Mesodermal cell (in vitro differentiated cells): Measurements from ENCODE around the gene RASA4B.

Experiments
- H3K27ac ChIP-seq: 2 replicates; pipeline ENCODE4 v1.7.0; 2013; ENCODE audit warnings: mild to moderate bottlenecking, low read depth, low read length, moderate library complexity; ENCODE audit not compliant: severe bottlenecking
- H3K36me3 ChIP-seq: 2 replicates; pipeline ENCODE4 v1.7.1; 2013; ENCODE audit warnings: mild to moderate bottlenecking, low read length, moderate library complexity; ENCODE audit not compliant: control insufficient read depth, insufficient read depth
- H3K4me1 ChIP-seq: one replicate; pipeline ENCODE4 v1.7.1; 2013; ENCODE audit warnings: mild to moderate bottlenecking, low read length; ENCODE audit not compliant: insufficient read depth, control insufficient read depth, poor library complexity, severe bottlenecking
- H3K4me3 ChIP-seq: 2 replicates; pipeline ENCODE4 v1.7.0; 2013; ENCODE audit warnings: low read length, control low read depth, mild to moderate bottlenecking; ENCODE audit not compliant: insufficient read depth, poor library complexity, severe bottlenecking; ENCODE audit errors: extremely low read depth
- H3K9me3 ChIP-seq: 2 replicates; pipeline ENCODE4 v1.7.1; 2013; ENCODE audit warnings: mild to moderate bottlenecking, low read length, moderate library complexity; ENCODE audit not compliant: control insufficient read depth
- WGBS, 2 experiments: methylation state at CpG; one replicate each; pipeline ENCODE4 v1.1.5; 2013; ENCODE audit warnings: missing lambda C conversion rate in 2 of 2; ENCODE audit not compliant: insufficient coverage in 2 of 2; 5-methylcytosine and 5-hydroxymethylcytosine counted together

RASA4B gene

DNA sequence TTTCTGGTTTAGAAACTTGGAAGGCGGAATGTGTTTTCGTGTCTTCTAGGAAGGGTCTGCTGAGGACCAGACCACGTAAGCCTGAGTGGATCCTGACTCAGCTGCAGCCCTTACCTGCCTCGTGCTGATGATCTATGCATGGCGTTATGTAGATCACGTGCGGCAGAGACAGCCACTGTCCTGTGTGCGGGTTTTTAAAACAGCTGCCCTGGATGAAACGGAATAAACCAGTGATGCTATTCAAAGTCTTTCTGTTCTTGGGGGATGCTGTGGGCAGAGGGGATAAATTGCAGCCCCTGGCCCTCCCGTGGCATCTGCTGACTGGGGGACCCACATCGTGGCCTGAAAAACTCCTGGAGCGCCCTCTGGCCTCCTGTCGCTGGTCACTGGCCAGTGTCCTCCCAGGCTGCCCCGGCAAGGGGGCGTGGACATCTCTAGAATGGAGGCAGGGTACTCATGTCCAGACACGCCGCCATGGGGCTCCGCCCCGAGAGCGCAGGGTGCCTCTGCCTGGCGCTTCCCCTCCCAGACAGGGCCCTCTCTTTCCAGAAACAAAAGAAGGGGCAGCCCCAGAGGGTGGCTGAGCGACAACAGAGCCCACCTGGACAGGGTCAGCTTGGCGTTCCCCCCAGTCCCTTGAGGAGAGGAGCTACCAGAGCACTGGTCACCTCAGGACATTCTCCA lies 66.1 kb downstream of the RASA4B start:
- WGBS, 2 experiments: 70 to 73% methylated on average over 21 to 23 of the region's 23 CpGs
- peaks cover 35% of the 10 kb centered on the region for H3K36me3 ChIP-seq
- no peak overlapping the region for H3K4me3 ChIP-seq
- no peaks in the 10 kb centered on the region for H3K9me3 ChIP-seq
- H3K4me1 ChIP-seq: peaks cover 16% of the 10 kb centered on the region
- H3K27ac ChIP-seq: no peak overlapping the region

DNA sequence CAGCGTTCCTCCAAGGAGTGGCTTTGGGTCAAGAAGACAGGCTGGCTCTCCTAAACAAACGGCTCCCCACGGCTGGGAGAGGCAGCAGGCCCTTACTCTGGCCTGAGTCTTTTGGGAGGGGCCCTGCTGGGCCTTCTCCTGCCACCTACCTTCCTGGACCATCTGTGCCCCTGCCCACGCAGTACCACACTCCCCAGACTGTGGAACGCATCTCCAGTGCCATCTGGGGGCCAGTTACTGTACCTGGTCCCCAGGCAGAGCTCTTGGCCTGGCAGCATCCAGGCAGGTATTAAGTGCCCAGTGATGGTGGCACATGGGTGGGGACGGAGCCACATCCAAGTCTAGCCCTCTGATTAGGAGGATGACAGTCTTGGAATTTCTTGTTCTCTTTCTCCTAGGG lies 67.3 kb downstream of the RASA4B start:
- H3K9me3 ChIP-seq: no peaks in the 10 kb centered on the region
- WGBS, 2 experiments: 91 to 97% methylated on average over 6 of the region's 6 CpGs
- peaks cover 34% of the 10 kb centered on the region for H3K36me3 ChIP-seq
- H3K27ac ChIP-seq: no peak overlapping the region
- H3K4me1 ChIP-seq: peaks cover 12% of the 10 kb centered on the region
- no peak overlapping the region for H3K4me3 ChIP-seq

DNA sequence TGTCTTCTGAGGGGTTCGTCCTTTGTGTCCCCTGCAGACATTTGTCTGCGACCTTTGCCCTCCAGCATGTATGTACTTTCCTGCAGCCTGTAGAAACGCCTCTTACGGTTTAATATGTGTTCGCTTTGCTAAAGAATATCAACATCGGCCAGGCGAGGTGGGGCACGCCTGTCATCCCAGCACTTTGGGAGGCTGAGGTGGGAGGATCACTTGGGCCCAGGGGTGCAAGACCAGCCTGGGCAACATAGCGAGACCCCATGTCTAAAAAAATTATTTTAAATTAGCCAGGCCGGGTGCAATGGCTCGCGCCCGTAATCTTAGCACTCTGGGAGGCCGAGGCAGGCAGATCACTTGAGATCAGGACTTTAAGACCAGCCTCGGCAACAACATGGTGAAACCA lies 68.4 kb downstream of the RASA4B start:
- H3K4me3 ChIP-seq: no peak overlapping the region
- 96% methylated on average over 11 to 15 of the region's 15 CpGs for WGBS, 2 experiments

DNA sequence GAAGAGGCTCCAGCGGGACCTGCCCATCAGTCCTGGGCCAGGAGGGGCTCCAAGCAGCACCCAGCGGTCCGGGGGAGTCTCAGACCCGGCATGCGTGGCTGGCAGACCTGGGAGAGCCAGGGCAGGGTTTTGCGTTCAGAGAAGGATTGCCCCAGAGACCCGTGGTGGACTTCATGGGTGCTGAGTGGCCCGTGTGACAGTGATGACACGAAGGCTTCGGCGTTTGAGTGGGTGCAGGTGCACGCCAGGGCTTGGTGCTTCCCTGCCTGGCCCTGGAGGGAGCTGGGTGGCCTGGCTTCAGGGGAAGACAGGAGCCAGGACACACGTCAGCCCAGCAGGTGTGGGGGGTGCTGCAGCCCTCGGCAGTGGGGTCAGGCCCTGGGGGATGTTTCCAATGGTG lies 70.3 kb downstream of the RASA4B start:
- peaks cover 50% of the 10 kb centered on the region for H3K36me3 ChIP-seq
- WGBS, 2 experiments: 92 to 96% methylated on average over 11 to 12 of the region's 14 CpGs
- no peak overlapping the region for H3K27ac ChIP-seq
- H3K4me1 ChIP-seq: peaks cover 12% of the 10 kb centered on the region
- H3K9me3 ChIP-seq: no peaks in the 10 kb centered on the region
- H3K4me3 ChIP-seq: no peak overlapping the region

More for the DNA sequence above, 68.4 kb downstream of the RASA4B start:
- Histone ChIP-seq H3K36me3 (peaks cover 34% of the 10 kb centered on the region), H3K27ac (no peak overlapping the region), H3K9me3 (no peaks in the 10 kb centered on the region), H3K4me1 (peaks cover 12% of the 10 kb centered on the region)

DNA sequence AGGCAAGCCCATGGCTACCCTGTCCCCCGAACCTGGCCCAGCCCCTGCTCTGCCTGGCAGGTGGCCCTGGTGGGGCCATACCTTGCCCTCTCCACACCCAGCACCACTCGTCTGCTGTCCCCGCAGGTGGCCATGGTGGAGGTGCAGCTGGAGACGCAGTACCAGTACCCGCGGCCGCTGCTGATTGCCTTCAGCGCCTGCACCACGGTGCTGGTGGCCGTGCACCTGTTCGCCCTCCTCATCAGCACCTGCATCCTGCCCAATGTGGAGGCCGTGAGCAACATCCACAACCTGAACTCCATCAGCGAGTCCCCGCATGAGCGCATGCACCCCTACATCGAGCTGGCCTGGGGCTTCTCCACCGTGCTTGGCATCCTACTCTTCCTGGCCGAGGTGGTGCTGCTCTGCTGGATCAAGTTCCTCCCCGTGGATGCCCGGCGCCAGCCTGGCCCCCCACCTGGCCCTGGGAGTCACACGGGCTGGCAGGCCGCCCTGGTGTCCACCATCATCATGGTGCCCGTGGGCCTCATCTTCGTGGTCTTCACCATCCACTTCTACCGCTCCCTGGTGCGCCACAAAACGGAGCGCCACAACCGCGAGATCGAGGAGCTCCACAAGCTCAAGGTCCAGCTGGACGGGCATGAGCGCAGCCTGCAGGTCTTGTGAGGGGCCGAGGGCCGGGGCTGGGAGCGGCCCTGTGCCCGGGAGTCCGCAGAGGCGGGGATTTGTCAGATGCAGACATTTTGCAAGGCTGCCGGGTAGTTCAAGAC lies 71.0 kb downstream of the RASA4B start:
- peaks cover 8% of the 10 kb centered on the region for H3K4me1 ChIP-seq
- peaks cover 58% of the 10 kb centered on the region for H3K36me3 ChIP-seq
- H3K9me3 ChIP-seq: no peaks in the 10 kb centered on the region
- H3K4me3 ChIP-seq: no peak overlapping the region
- H3K27ac ChIP-seq: no peak overlapping the region
- 95 to 97% methylated on average over 37 to 40 of the region's 41 CpGs for WGBS, 2 experiments

DNA sequence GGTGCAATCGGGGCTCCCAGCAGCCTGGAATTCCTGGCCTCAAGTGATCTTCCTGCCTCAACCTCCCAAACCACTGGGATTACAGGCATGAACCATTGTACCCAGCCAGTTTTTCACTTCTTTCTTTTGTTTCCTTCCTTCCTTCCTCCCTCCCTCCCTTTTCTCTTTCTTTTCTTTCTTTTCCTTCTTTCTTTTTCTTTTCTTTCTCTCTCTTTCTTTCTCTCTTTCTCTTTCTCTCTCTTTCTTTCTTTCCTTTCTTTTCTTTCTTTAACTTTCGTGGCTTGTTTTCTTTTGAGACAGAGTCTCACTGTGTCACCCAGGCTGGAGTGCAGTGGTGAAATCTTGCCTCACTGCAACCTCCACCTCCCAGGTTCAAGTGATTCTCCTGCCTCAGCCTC lies 71.9 kb downstream of the RASA4B start:
- H3K4me1 ChIP-seq: peaks cover 7% of the 10 kb centered on the region
- H3K4me3 ChIP-seq: no peak overlapping the region
- H3K9me3 ChIP-seq: no peaks in the 10 kb centered on the region
- WGBS, 2 experiments: 96 to 100% methylated on average over 2 of the region's 2 CpGs
- no peak overlapping the region for H3K27ac ChIP-seq
- peaks cover 67% of the 10 kb centered on the region for H3K36me3 ChIP-seq

DNA sequence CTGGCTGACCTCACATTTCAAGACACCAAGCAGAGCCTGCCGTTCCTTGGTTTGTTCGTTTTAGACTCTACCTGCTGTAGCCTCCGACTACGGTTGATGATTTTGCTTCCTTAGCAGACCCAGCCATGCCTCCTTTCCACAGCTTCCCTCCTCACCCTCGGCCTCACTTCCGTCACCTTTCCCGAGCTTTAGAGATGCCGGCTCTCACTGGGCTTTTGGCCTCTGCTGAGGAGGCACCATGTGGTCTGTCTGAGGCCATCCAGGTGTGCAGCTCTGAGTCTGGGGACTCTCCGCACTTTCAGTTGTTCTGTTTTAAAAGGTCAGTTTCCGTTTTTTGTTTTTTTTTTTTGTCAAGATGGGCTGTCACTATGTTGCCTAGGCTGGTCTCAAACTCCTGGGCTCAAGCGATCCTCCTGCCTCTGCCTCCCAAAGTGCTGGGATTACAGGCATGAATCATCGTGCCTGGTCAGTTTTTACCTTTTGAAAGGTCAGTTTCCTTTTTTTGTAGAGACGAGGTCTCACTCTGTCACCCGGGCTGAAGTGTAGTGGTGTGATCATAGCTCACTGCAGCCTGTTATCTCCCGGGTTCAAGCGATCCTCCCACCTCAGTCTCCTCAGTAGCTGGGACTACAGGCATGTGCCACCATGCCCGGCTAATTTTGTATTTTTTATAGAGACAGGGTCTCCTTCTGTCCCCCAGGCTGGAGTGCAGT lies 72.5 kb downstream of the RASA4B start:
- Histone ChIP-seq H3K4me3 (no peak overlapping the region), H3K4me1 (peaks cover 9% of the 10 kb centered on the region), H3K36me3 (peaks cover 72% of the 10 kb centered on the region), H3K27ac (no peak overlapping the region), H3K9me3 (no peaks in the 10 kb centered on the region)
- 91 to 95% methylated on average over 13 to 16 of the region's 17 CpGs for WGBS, 2 experiments

DNA sequence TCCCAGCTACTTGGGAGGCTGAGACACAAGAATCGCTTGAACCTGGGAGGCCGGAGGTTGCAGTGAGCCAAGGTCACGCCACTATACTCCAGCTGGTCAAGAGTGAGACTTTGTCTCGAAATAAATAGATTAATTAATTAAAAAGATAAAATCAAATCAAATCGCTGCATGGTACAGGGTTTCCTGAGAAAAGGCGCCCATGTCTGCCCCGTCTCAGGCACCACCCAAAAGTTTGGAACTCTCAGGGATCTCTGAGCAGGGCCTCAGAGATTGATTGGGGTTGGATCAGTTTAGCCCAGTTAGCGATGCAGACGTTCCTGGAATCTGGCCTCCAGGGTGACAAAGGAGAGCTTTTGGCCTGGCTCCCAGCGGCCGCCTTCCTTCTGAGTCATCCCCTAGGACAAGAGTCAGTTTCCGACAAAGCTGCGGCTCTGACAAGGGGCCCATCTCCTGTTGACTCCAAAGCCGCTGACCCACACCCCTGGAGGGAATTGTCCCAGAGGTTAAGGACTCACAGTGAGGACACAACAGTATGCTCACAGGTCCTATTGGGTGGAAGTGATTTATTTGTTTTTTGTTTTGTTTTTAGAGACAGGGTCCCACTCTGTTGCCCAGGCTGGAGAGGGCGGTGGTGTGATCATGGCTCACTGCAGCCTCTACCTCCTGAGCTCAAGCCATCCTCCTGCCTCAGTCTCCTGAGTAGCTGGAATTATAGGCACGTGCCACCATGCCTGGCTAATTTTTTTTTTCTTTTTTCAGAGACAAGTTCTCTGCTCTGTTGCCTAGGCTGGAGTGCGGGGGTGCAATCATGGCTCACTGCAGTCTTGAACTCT lies 77.4 kb downstream of the RASA4B start:
- Histone ChIP-seq H3K4me1 (peaks cover 7% of the 10 kb centered on the region), H3K27ac (peak overlapping the region; percentile 75), H3K4me3 (no peak overlapping the region), H3K9me3 (no peaks in the 10 kb centered on the region), H3K36me3 (peaks cover 78% of the 10 kb centered on the region)
- WGBS, 2 experiments: 64 to 67% methylated on average over 13 to 15 of the region's 17 CpGs

DNA sequence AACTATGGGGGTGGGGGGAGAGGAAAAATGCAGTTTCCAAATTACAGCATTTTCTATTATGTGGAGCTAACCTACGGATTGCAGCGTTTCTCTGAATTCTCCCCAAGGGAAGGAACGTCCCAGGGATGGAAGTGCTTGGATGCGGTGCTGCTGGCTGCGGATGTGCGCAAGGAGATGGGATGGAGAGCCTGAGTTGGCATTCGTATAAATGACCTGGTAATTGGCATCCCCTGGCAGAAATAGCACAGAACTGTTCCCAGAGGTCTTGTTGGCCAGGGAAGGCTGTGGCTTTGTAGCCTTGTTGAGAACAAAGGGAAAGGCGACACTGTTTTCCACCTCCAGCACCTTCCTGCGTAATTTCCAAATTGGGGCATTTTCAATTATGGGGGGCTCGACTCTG lies 81.5 kb downstream of the RASA4B start:
- Histone ChIP-seq H3K27ac (no peak overlapping the region), H3K4me3 (no peak overlapping the region), H3K9me3 (no peaks in the 10 kb centered on the region), H3K36me3 (peaks cover 49% of the 10 kb centered on the region), H3K4me1 (peaks cover 22% of the 10 kb centered on the region)
- WGBS, 2 experiments: 92 to 93% methylated on average over 7 to 10 of the region's 10 CpGs

DNA sequence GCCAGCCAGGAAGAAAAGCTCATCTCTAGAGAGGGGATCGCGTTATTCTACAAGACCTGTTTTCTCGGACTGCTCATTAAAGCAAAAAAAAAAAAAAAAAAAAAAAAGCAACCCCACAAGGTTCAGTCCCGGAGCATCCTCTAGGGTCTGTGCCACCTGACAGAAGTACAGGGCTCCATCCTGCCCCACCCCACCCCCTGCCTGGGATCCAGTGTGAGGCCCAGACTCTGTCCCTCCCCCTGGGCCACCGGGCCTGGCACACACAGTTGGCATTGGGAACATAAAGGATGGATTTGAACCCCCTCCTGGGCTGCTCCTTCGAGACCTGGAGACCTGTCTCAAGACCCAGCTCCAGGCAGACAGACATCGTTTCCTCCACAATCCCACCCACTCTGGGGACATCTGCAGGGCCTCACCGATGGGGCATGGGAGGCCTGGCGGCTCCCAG lies 83.5 kb downstream of the RASA4B start:
- H3K27ac ChIP-seq: peak overlapping the region; percentile 45
- 46 to 73% methylated on average over 5 of the region's 9 CpGs for WGBS, 2 experiments

More for the DNA sequence above, 83.5 kb downstream of the RASA4B start:
- peaks cover 30% of the 10 kb centered on the region for H3K36me3 ChIP-seq
- H3K4me3 ChIP-seq: peak overlapping the region; percentile 70
- H3K9me3 ChIP-seq: no peaks in the 10 kb centered on the region
- H3K4me1 ChIP-seq: peaks cover 15% of the 10 kb centered on the region
